ENCODE results near the gene ERICH4. TPM values are rescaled to one million over a fixed set of nuclear protein-coding genes. Genes with fewer than 3 reads are reported as not detected.
"Not testable (repeated sequence)": the region's sequence is repeated elsewhere in the genome, so short reads cannot be mapped to it uniquely, and the experiment has no call there.

The ERICH4 gene
- total RNA-seq, 2 experiments from 2014 or later: not detected

DNA sequence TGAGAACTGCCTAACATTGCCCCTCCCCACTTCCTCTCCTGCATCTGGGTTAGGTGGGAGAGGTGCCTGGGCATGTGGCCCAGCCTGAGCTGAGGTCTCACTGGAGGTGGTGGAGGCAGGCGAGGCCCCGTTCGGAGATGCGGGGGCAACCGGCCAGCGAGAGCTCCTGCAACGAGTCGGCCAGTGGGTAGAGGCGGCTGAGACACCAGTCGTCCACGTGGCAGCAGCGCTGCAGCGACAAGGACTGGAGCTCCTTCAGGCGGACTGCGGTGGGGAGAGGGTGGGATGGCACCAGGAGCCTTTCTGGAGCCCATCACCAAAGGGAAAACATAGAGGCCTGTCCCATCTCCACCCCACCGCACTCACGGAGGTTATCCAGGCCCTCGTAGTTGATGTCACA, 9.8 kb upstream of the ERICH4 start:
- no TSS peak for BruUV-seq (replicated peaks)
- peaks cover 49% of the 10 kb centered on the region for H3K36me3 ChIP-seq (ENCODE audit: insufficient read depth, low read length)
- no peak overlapping the region for H3K4me2 ChIP-seq (ENCODE audit: low read length)
- no peak for TF ChIP-seq CTCF (conservative IDR thresholded peaks at IDR 0.05; ENCODE audit: low read length)
- no peak for TF ChIP-seq EZH2phosphoT487 (IDR thresholded peaks at IDR 0.05; ENCODE audit: borderline replicate concordance, low read depth, low read length)
- intact Hi-C loops (cut with micrococcal nuclease; ENCODE audit: unreplicated experiment): no loop called here
- no peaks in the 10 kb centered on the region for H3K9me3 ChIP-seq (ENCODE audit: low read length)
- H2AFZ ChIP-seq (ENCODE audit: low read length): no peak overlapping the region
- no peak for DNase-seq (ENCODE audit: low spot score)
- POLR2A ChIA-PET: no interaction called here
- H4K20me1 ChIP-seq (ENCODE audit: insufficient read depth, low read length): no peaks in the 10 kb centered on the region
- CTCF ChIA-PET (ENCODE audit: unreplicated experiment): interaction anchor here (0.5 to 0.6 kb wide), 2 partner anchors 174 to 410 kb away, joined by 3 read pairs; no protein-coding TSS in a partner anchor
- no peak overlapping the region for H3K27ac ChIP-seq (ENCODE audit: low read depth, low read length, poor library complexity, severe bottlenecking)
- H3K4me1 ChIP-seq (ENCODE audit: insufficient read depth, low read length, poor library complexity, severe bottlenecking): no peaks in the 10 kb centered on the region
- no peaks in the 10 kb centered on the region for H3K9me2 ChIP-seq (ENCODE audit: insufficient read depth, low read length)
- peaks cover 5% of the 10 kb centered on the region; the same call in 1 of the 2 replicates for H3K79me2 ChIP-seq (ENCODE audit: insufficient read depth, low read depth, low read length)
- no peak overlapping the region for H3K4me3 ChIP-seq (ENCODE audit: low read depth, low read length, poor library complexity, severe bottlenecking)

DNA sequence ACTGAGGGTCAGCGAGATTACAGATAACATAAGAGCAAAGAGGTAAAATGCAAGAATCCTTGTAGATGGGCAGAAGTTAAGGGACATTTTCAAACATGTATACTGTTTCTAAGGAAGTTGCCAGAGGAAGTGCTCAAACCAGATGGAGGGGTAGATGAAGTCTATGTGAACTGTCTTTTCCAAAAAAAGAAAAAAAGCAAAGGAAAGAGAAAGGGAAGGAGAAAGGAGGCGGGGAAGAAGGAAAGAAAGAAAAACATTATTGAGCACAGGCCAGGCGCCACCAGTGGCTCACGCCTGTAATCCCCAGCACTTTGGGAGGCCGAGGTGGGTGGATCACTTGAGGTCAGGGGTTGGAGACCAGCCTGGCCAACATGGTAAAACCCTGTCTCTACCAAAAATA, 8.5 kb upstream of the ERICH4 start:
- CTCF ChIA-PET (ENCODE audit: unreplicated experiment): no interaction called here
- peaks cover 45% of the 10 kb centered on the region for H3K36me3 ChIP-seq (ENCODE audit: insufficient read depth, low read length)
- TF ChIP-seq CTCF (conservative IDR thresholded peaks at IDR 0.05; ENCODE audit: low read length): no peak
- TF ChIP-seq EZH2phosphoT487 (IDR thresholded peaks at IDR 0.05; ENCODE audit: borderline replicate concordance, low read depth, low read length): no peak
- peaks cover 8% of the 10 kb centered on the region for H3K4me1 ChIP-seq (ENCODE audit: insufficient read depth, low read length, poor library complexity, severe bottlenecking)
- H3K9me3 ChIP-seq (ENCODE audit: low read length): no peaks in the 10 kb centered on the region
- BruUV-seq (replicated peaks): no TSS peak
- POLR2A ChIA-PET: interaction anchor here (0.6 kb wide), 1 partner anchor 11 kb away, joined by 4 read pairs; no protein-coding TSS in a partner anchor
- no peak overlapping the region for H3K4me3 ChIP-seq (ENCODE audit: low read depth, low read length, poor library complexity, severe bottlenecking)
- no peaks in the 10 kb centered on the region for H3K9me2 ChIP-seq (ENCODE audit: insufficient read depth, low read length)
- H3K79me2 ChIP-seq (ENCODE audit: insufficient read depth, low read depth, low read length): peaks cover 16% of the 10 kb centered on the region; the same call in 1 of the 2 replicates
- DNase-seq (ENCODE audit: low spot score): no peak
- no peaks in the 10 kb centered on the region for H4K20me1 ChIP-seq (ENCODE audit: insufficient read depth, low read length)
- no peak overlapping the region for H3K27ac ChIP-seq (ENCODE audit: low read depth, low read length, poor library complexity, severe bottlenecking)
- H3K4me2 ChIP-seq (ENCODE audit: low read length): no peak overlapping the region
- H2AFZ ChIP-seq (ENCODE audit: low read length): no peak overlapping the region
- intact Hi-C loops (cut with micrococcal nuclease; ENCODE audit: unreplicated experiment): no loop called here

DNA sequence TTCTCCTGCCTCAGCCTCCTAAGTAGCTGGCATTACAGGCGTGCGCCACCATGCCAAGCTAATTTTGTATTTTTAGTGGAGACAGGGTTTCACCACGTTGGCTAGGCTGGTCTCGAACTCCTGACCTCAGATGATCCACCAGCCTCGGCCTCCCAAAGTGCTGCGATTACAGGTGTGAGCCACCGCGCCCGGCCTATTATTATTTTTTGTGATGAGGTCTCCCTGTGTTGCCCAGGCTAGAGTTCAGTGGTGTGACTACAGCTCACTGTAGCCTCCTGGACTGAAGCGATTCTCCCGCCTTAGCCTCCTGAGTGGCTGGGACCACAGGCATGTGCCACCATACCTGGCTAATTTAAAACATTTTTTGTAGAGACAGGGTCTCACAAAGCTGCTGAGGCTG, 7.6 kb upstream of the ERICH4 start:
- H3K4me2 ChIP-seq (ENCODE audit: low read length); BruUV-seq (replicated peaks); H3K9me2 ChIP-seq (ENCODE audit: insufficient read depth, low read length); H2AFZ ChIP-seq (ENCODE audit: low read length); H3K27ac ChIP-seq (ENCODE audit: low read depth, low read length, poor library complexity, severe bottlenecking); H3K4me3 ChIP-seq (ENCODE audit: low read depth, low read length, poor library complexity, severe bottlenecking); DNase-seq (ENCODE audit: low spot score); intact Hi-C loops (cut with micrococcal nuclease; ENCODE audit: unreplicated experiment); POLR2A ChIA-PET; H4K20me1 ChIP-seq (ENCODE audit: insufficient read depth, low read length); H3K9me3 ChIP-seq (ENCODE audit: low read length): not testable (repeated sequence)
- H3K36me3 ChIP-seq (ENCODE audit: insufficient read depth, low read length): peaks cover 45% of the 10 kb centered on the region
- H3K4me1 ChIP-seq (ENCODE audit: insufficient read depth, low read length, poor library complexity, severe bottlenecking): peaks cover 12% of the 10 kb centered on the region
- H3K79me2 ChIP-seq (ENCODE audit: insufficient read depth, low read depth, low read length): peaks cover 16% of the 10 kb centered on the region; the same call in 1 of the 2 replicates
- CTCF ChIA-PET (ENCODE audit: unreplicated experiment): interaction anchor here (0.8 kb wide), 1 partner anchor 14 kb away, joined by 6 read pairs; no protein-coding TSS in a partner anchor

Data from OCI-LY7 (cell line).